Liver (tissue), 9 donors: Measurements from ENCODE around the gene EXOC2. TPM values are rescaled to one million over a fixed set of nuclear protein-coding genes. Genes with fewer than 3 reads are reported as not detected.

ENCODE experiments used
- DNase-seq: peaks from one replicate; pipeline ENCODE4 v3.0.0-alpha.2; 2017; ENCODE audit warnings: low spot score
- H3K27ac ChIP-seq, 2 donors: one replicate each; pipeline ENCODE4 v1.7.0; 2013; ENCODE audit warnings: inconsistent platforms in 2 of 2, low read length in 2 of 2, control low read depth in 1 of 2, low read depth in 1 of 2, mild to moderate bottlenecking in 1 of 2
- H3K27me3 ChIP-seq, 4 donors: one replicate each; pipeline versions ENCODE4 v1.6.1 to v1.7.0; 2013; ENCODE audit warnings: low read length in 3 of 4, inconsistent platforms in 1 of 4, mild to moderate bottlenecking in 1 of 4, moderate library complexity in 1 of 4; ENCODE audit not compliant: control insufficient read depth in 4 of 4, insufficient read depth in 4 of 4
- H3K36me3 ChIP-seq, 4 donors: one replicate each; pipeline versions ENCODE4 v1.6.1 to v1.7.0; 2013; ENCODE audit warnings: low read length in 3 of 4, mild to moderate bottlenecking in 3 of 4, low read depth in 1 of 4, moderate library complexity in 1 of 4; ENCODE audit not compliant: control insufficient read depth in 4 of 4, insufficient read depth in 3 of 4
- H3K4me1 ChIP-seq, 4 donors: one replicate each; pipeline versions ENCODE4 v1.6.1 to v1.7.0; 2013; ENCODE audit warnings: low read length in 3 of 4, mild to moderate bottlenecking in 3 of 4, moderate library complexity in 1 of 4; ENCODE audit not compliant: control insufficient read depth in 4 of 4, insufficient read depth in 4 of 4
- H3K4me3 ChIP-seq, 3 donors: one replicate each; pipeline versions ENCODE4 v1.6.1 to v1.7.0; 2013; ENCODE audit warnings: low read length in 3 of 3, control low read depth in 1 of 3, low read depth in 1 of 3, mild to moderate bottlenecking in 1 of 3
- H3K9ac ChIP-seq, 2 donors: one replicate each; pipeline ENCODE4 v1.7.0; 2013; ENCODE audit warnings: low read length in 2 of 2, mild to moderate bottlenecking in 2 of 2, moderate library complexity in 2 of 2, control low read depth in 1 of 2, low read depth in 1 of 2
- H3K9me3 ChIP-seq, 4 donors: one replicate each; pipeline versions ENCODE4 v1.6.1 to v1.7.0; 2013; ENCODE audit warnings: low read length in 3 of 4; ENCODE audit not compliant: control insufficient read depth in 4 of 4
- CTCF ChIP-seq: fragments of 150-350 bp; IDR thresholded peaks from 2 replicates; pipeline ENCODE4 v1.5.1; 2017; ENCODE audit warnings: improper control_type of control experiment, low read depth, low read length; ENCODE audit not compliant: missing input control
- EGR1 ChIP-seq, 2 donors: IDR thresholded peaks; 2 replicates each; pipeline ENCODE4 v1.6.1; 2016 to 2018; ENCODE audit warnings: antibody characterized with exemption in 2 of 2, low read depth in 2 of 2
- FOXA1 ChIP-seq: IDR thresholded peaks from 2 replicates; pipeline ENCODE4 v1.6.1; 2016; ENCODE audit warnings: antibody characterized with exemption
- FOXA2 ChIP-seq: IDR thresholded peaks from 2 replicates; pipeline ENCODE4 v1.6.1; 2016; ENCODE audit warnings: antibody characterized with exemption
- GABPA ChIP-seq, 2 donors: IDR thresholded peaks in 1 of 2; conservative IDR thresholded peaks in 1 of 2; 2 replicates each; pipeline ENCODE4 v1.6.1; 2016; ENCODE audit warnings: antibody characterized with exemption in 2 of 2, mild to moderate bottlenecking in 1 of 2, moderate library complexity in 1 of 2
- HNF4A ChIP-seq, 2 donors: conservative IDR thresholded peaks; 2 replicates each; pipeline ENCODE4 v1.6.1; 2016; ENCODE audit warnings: antibody characterized with exemption in 2 of 2, mild to moderate bottlenecking in 2 of 2
- HNF4G ChIP-seq: IDR thresholded peaks from 2 replicates; pipeline ENCODE4 v1.6.1; 2016; ENCODE audit warnings: antibody characterized with exemption
- JUND ChIP-seq, 2 donors: IDR thresholded peaks; 2 replicates each; pipeline ENCODE4 v1.6.1; 2016; ENCODE audit warnings: antibody characterized with exemption in 2 of 2
- NR2F2 ChIP-seq: IDR thresholded peaks from 2 replicates; pipeline ENCODE4 v1.6.1; 2016; ENCODE audit warnings: antibody characterized with exemption
- RAD21 ChIP-seq, 2 donors: IDR thresholded peaks; 2 replicates each; pipeline ENCODE4 v1.6.1; 2016; ENCODE audit warnings: antibody characterized with exemption in 2 of 2, mild to moderate bottlenecking in 2 of 2
- REST ChIP-seq: IDR thresholded peaks from 2 replicates; pipeline ENCODE4 v1.6.1; 2016; ENCODE audit warnings: antibody characterized with exemption, mild to moderate bottlenecking
- RXRA ChIP-seq, 2 donors: IDR thresholded peaks; 2 replicates each; pipeline ENCODE4 v1.6.1; 2017 to 2018; ENCODE audit warnings: antibody characterized with exemption in 2 of 2, mild to moderate bottlenecking in 1 of 2
- SP1 ChIP-seq: IDR thresholded peaks from 2 replicates; pipeline ENCODE4 v1.6.1; 2018; ENCODE audit warnings: antibody characterized with exemption, mild to moderate bottlenecking
- TAF1 ChIP-seq: conservative IDR thresholded peaks from 2 replicates; pipeline ENCODE4 v1.6.1; 2016; ENCODE audit warnings: antibody characterized with exemption, mild to moderate bottlenecking
- YY1 ChIP-seq: IDR thresholded peaks from 2 replicates; pipeline ENCODE4 v1.6.1; 2016; ENCODE audit warnings: antibody characterized with exemption, mild to moderate bottlenecking
- WGBS: extraction: QIAGEN DNeasy Blood & Tissue Kit; methylation state at CpG from one replicate; pipeline ENCODE4 v1.1.7; 2013; 5-methylcytosine and 5-hydroxymethylcytosine counted together
- polyA plus RNA-seq, 2 donors: library from polyadenylated mRNA; stranded (reverse) in 1 of 2; unstranded in 1 of 2; fragments of 200-250 nt in 1 of 2; fragments of >200 nt in 1 of 2; fragmentation: Nextera tagmentation in 1 of 2; extraction: Ambion mirVana in 1 of 2; gene quantifications; one replicate each; pipeline versions ENCODE4 v1.2.1 to v1.2.3, GENCODE V29; 2013 to 2015
- total RNA-seq, 2 donors: library from RNA; depleted of rRNA; stranded (reverse); fragments of >200 nt; gene quantifications; one replicate each; pipeline ENCODE4 v1.2.3, GENCODE V29; 2014
- TF ChIP-seq, protein P1 (sequence below): IDR thresholded peaks from 2 replicates; pipeline ENCODE4 v1.6.1; 2016; ENCODE audit warnings: antibody characterized with exemption
- TF ChIP-seq, protein P2 (sequence below): IDR thresholded peaks from 2 replicates; pipeline ENCODE4 v1.6.1; 2016; ENCODE audit warnings: antibody characterized with exemption
- TF ChIP-seq, protein P3 (sequence below): IDR thresholded peaks from 2 replicates; pipeline ENCODE4 v1.6.1; 2016; ENCODE audit warnings: antibody characterized with exemption
- donor health status: healthy.
- donor health status: healthy.
- donor health status: healthy.
- donor health status: healthy.
- donor health status: healthy.

EXOC2 gene
- total and polyA plus RNA-seq, 4 donors, result 6.7 to 15.3 (median 9.2) TPM

- TF ChIP-seq GABPA (IDR thresholded peaks at IDR 0.05 in 1 of 2, conservative IDR thresholded peaks at IDR 0.05 in 1 of 2) (no peak), FOXA1 (no peak), RXRA (IDR thresholded peaks at IDR 0.05) (no peak), FOXA2 (no peak)
- DNase-seq, result no peak
- Histone ChIP-seq H3K9ac (no peak overlapping the region), H3K4me3 (no peak overlapping the region), H3K27me3 (no peaks in the 10 kb centered on the region), H3K9me3 (peaks cover 0 to 3% (median 0%) of the 10 kb centered on the region in 4 donors), H3K27ac (no peak overlapping the region), H3K36me3 (peaks cover 0 to 6% (median 2%) of the 10 kb centered on the region in 4 donors), H3K4me1 (no peaks in the 10 kb centered on the region)
- 88% methylated on average over 13 of the region's 13 CpGs for WGBS
Measured at GRCh38 chr6:659716-660581, 33.0 kb downstream of the EXOC2 start.

GRCh38 chr6:658244-658643 lies 34.7 kb downstream of the EXOC2 start:
- TF ChIP-seq, protein P1, sequence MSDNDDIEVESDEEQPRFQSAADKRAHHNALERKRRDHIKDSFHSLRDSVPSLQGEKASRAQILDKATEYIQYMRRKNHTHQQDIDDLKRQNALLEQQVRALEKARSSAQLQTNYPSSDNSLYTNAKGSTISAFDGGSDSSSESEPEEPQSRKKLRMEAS, result no peak
- TF ChIP-seq, protein P2, sequence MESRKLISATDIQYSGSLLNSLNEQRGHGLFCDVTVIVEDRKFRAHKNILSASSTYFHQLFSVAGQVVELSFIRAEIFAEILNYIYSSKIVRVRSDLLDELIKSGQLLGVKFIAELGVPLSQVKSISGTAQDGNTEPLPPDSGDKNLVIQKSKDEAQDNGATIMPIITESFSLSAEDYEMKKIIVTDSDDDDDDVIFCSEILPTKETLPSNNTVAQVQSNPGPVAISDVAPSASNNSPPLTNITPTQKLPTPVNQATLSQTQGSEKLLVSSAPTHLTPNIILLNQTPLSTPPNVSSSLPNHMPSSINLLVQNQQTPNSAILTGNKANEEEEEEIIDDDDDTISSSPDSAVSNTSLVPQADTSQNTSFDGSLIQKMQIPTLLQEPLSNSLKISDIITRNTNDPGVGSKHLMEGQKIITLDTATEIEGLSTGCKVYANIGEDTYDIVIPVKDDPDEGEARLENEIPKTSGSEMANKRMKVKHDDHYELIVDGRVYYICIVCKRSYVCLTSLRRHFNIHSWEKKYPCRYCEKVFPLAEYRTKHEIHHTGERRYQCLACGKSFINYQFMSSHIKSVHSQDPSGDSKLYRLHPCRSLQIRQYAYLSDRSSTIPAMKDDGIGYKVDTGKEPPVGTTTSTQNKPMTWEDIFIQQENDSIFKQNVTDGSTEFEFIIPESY, result no peak
- no peak for TF ChIP-seq TAF1
- no peak for TF ChIP-seq REST
- no peak for TF ChIP-seq NR2F2
- TF ChIP-seq RAD21 (IDR thresholded peaks at IDR 0.05), result no peak
- TF ChIP-seq JUND (IDR thresholded peaks at IDR 0.05), result no peak
- TF ChIP-seq, protein P3, sequence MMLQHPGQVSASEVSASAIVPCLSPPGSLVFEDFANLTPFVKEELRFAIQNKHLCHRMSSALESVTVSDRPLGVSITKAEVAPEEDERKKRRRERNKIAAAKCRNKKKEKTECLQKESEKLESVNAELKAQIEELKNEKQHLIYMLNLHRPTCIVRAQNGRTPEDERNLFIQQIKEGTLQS, result no peak
- TF ChIP-seq GABPA (IDR thresholded peaks at IDR 0.05 in 1 of 2, conservative IDR thresholded peaks at IDR 0.05 in 1 of 2), result no peak
- no peak for TF ChIP-seq CTCF
- no peak for TF ChIP-seq HNF4A (conservative IDR thresholded peaks at IDR 0.05)
- no peak for TF ChIP-seq SP1
- no peak for TF ChIP-seq RXRA (IDR thresholded peaks at IDR 0.05)
- TF ChIP-seq EGR1 (IDR thresholded peaks at IDR 0.05; ENCODE audit: low read depth in 2 of 2), result no peak
- no peak for TF ChIP-seq FOXA1
- TF ChIP-seq FOXA2, result no peak
- no peak for TF ChIP-seq YY1
- TF ChIP-seq HNF4G, result no peak
- Histone ChIP-seq H3K36me3 (peaks cover 0 to 6% (median 2%) of the 10 kb centered on the region in 4 donors), H3K27me3 (no peaks in the 10 kb centered on the region), H3K27ac (no peak overlapping the region), H3K4me1 (no peaks in the 10 kb centered on the region), H3K4me3 (no peak overlapping the region), H3K9me3 (peaks cover 0 to 3% (median 0%) of the 10 kb centered on the region in 4 donors), H3K9ac (no peak overlapping the region)
- 81% methylated on average over 2 of the region's 2 CpGs for WGBS
- DNase-seq, result no peak
